H1 (cell line): ENCODE data around the gene CYLD. TPM values are rescaled to one million over a fixed set of nuclear protein-coding genes. Genes with fewer than 3 reads are reported as not detected.

Experiments
- ASH2L ChIP-seq: fragments of 200-600, 300-600 bp; sonication (generic); IDR thresholded peaks from one replicate; pipeline ENCODE4 v1.7.1; 2017; ENCODE audit warnings: low read length
- EP300 ChIP-seq, 2 experiments: IDR thresholded peaks; 1 replicate in 1 of 2; 2 replicates in 1 of 2; pipeline ENCODE4 v1.6.1; 2011 to 2012; ENCODE audit warnings: low read depth in 2 of 2, low read length in 2 of 2, mild to moderate bottlenecking in 2 of 2, borderline replicate concordance in 1 of 2, inconsistent platforms in 1 of 2, moderate library complexity in 1 of 2
- EZH2 ChIP-seq: fragments of 200-600 bp; sonication (generic); IDR thresholded peaks from 2 replicates; pipeline ENCODE4 v1.7.1; 2012; ENCODE audit warnings: low read depth, mild to moderate bottlenecking, moderate library complexity, low read length, inconsistent platforms; ENCODE audit not compliant: severe bottlenecking
- SIX5 ChIP-seq: IDR thresholded peaks from 2 replicates; pipeline ENCODE4 v1.6.1; 2011; ENCODE audit warnings: mild to moderate bottlenecking, low read depth, low read length
- polyA plus RNA-seq, 7 experiments: library from polyadenylated mRNA; depleted of rRNA in 3 of 7; stranded (reverse) in 5 of 7; unstranded in 2 of 7; fragments of >200 nt in 5 of 7; fragments of 200-250 nt in 2 of 7; gene quantifications; 1 replicate in 5 of 7; 2 replicates in 1 of 7; 4 replicates in 1 of 7; pipeline versions ENCODE4 v1.2.1 to v1.2.3, GENCODE V29; 2011 to 2013; ENCODE audit warnings: missing spikeins in 2 of 7, mixed read lengths in 2 of 7
- total RNA-seq: library from RNA; stranded (reverse); fragmentation: NEBNext Ultra II Directional; extraction: Animal tissue kit (Norgen Biotek cat#: 25700); gene quantifications from 2 replicates; pipeline ENCODE4 v1.2.1, GENCODE V29; 2021
- TF ChIP-seq, protein P1 (sequence below): fragments of 300-600 bp; sonication (generic); IDR thresholded peaks from 2 replicates; pipeline ENCODE4 v1.7.1; 2012; ENCODE audit warnings: low read length, moderate library complexity, mild to moderate bottlenecking, inconsistent platforms; ENCODE audit not compliant: insufficient replicate concordance

The CYLD gene
- total and polyA plus RNA-seq, 2 of the 8 experiments (the other 6 are each of a cell fraction or from before 2014, with no cell fraction given), result 3.7 to 18.8 TPM

DNA sequence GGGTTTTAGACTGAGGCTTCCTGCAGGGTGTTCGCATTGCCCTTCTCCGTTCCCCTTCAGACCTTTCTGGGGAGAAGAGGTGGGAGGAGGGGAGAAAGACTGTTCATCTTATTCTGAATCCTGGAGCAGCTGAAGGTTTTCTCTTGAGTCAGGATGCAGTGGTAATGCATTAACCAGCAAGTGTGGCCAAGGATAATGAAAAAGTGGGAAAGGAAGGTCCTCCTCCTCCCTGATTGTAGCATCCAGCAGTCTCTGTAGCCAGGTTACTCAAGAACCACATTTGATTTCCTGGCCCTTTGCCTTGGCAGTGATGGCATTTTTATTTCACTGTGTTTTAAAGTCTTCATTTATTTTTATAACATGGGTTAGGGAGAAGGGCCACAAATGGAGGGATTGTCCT lies 59.1 kb downstream of the CYLD start (continued):
- TF ChIP-seq EZH2 (no peak), ASH2L (no peak), EP300 (IDR thresholded peaks at IDR 0.05; ENCODE audit: borderline replicate concordance in 1 of 2, low read depth in 2 of 2, low read length in 2 of 2) (no peak), SIX5 (no peak)
- TF ChIP-seq, protein P1, sequence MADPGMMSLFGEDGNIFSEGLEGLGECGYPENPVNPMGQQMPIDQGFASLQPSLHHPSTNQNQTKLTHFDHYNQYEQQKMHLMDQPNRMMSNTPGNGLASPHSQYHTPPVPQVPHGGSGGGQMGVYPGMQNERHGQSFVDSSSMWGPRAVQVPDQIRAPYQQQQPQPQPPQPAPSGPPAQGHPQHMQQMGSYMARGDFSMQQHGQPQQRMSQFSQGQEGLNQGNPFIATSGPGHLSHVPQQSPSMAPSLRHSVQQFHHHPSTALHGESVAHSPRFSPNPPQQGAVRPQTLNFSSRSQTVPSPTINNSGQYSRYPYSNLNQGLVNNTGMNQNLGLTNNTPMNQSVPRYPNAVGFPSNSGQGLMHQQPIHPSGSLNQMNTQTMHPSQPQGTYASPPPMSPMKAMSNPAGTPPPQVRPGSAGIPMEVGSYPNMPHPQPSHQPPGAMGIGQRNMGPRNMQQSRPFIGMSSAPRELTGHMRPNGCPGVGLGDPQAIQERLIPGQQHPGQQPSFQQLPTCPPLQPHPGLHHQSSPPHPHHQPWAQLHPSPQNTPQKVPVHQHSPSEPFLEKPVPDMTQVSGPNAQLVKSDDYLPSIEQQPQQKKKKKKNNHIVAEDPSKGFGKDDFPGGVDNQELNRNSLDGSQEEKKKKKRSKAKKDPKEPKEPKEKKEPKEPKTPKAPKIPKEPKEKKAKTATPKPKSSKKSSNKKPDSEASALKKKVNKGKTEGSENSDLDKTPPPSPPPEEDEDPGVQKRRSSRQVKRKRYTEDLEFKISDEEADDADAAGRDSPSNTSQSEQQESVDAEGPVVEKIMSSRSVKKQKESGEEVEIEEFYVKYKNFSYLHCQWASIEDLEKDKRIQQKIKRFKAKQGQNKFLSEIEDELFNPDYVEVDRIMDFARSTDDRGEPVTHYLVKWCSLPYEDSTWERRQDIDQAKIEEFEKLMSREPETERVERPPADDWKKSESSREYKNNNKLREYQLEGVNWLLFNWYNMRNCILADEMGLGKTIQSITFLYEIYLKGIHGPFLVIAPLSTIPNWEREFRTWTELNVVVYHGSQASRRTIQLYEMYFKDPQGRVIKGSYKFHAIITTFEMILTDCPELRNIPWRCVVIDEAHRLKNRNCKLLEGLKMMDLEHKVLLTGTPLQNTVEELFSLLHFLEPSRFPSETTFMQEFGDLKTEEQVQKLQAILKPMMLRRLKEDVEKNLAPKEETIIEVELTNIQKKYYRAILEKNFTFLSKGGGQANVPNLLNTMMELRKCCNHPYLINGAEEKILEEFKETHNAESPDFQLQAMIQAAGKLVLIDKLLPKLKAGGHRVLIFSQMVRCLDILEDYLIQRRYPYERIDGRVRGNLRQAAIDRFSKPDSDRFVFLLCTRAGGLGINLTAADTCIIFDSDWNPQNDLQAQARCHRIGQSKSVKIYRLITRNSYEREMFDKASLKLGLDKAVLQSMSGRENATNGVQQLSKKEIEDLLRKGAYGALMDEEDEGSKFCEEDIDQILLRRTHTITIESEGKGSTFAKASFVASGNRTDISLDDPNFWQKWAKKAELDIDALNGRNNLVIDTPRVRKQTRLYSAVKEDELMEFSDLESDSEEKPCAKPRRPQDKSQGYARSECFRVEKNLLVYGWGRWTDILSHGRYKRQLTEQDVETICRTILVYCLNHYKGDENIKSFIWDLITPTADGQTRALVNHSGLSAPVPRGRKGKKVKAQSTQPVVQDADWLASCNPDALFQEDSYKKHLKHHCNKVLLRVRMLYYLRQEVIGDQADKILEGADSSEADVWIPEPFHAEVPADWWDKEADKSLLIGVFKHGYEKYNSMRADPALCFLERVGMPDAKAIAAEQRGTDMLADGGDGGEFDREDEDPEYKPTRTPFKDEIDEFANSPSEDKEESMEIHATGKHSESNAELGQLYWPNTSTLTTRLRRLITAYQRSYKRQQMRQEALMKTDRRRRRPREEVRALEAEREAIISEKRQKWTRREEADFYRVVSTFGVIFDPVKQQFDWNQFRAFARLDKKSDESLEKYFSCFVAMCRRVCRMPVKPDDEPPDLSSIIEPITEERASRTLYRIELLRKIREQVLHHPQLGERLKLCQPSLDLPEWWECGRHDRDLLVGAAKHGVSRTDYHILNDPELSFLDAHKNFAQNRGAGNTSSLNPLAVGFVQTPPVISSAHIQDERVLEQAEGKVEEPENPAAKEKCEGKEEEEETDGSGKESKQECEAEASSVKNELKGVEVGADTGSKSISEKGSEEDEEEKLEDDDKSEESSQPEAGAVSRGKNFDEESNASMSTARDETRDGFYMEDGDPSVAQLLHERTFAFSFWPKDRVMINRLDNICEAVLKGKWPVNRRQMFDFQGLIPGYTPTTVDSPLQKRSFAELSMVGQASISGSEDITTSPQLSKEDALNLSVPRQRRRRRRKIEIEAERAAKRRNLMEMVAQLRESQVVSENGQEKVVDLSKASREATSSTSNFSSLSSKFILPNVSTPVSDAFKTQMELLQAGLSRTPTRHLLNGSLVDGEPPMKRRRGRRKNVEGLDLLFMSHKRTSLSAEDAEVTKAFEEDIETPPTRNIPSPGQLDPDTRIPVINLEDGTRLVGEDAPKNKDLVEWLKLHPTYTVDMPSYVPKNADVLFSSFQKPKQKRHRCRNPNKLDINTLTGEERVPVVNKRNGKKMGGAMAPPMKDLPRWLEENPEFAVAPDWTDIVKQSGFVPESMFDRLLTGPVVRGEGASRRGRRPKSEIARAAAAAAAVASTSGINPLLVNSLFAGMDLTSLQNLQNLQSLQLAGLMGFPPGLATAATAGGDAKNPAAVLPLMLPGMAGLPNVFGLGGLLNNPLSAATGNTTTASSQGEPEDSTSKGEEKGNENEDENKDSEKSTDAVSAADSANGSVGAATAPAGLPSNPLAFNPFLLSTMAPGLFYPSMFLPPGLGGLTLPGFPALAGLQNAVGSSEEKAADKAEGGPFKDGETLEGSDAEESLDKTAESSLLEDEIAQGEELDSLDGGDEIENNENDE, result no peak
